ENCODE data around the gene CFAP119. TPM values are rescaled to one million over a fixed set of nuclear protein-coding genes. Genes with fewer than 3 reads are reported as not detected.

The CFAP119 gene
- polyA plus RNA-seq, 1 donor, result 8.8 TPM

- DNase-seq, result no peak
These were observed 50.9 kb downstream of the CFAP119 start for GRCh38 chr16:30710971-30711370.

Other genes starting within 250 kb of the CFAP119 start
- 44.5 TPM for gene ZNF768, start 235.5 kb downstream of the CFAP119 start, polyA plus RNA-seq (ENCODE audit: insufficient read length)
- gene ZNF747, start 227.2 kb downstream of the CFAP119 start, polyA plus RNA-seq (ENCODE audit: insufficient read length), result 9.4 TPM
- 11.8 TPM for gene ZNF764, start 203.7 kb downstream of the CFAP119 start, polyA plus RNA-seq (ENCODE audit: insufficient read length)
- gene ZNF688, start 190.3 kb downstream of the CFAP119 start, polyA plus RNA-seq (ENCODE audit: insufficient read length), result 13.6 TPM
- gene ZNF785, start 176.4 kb downstream of the CFAP119 start, polyA plus RNA-seq (ENCODE audit: insufficient read length), result 30.0 TPM
- gene ZNF689, start 151.7 kb downstream of the CFAP119 start, polyA plus RNA-seq (ENCODE audit: insufficient read length), result 14.0 TPM
- 50.1 TPM for gene PRR14, start 111.1 kb downstream of the CFAP119 start, polyA plus RNA-seq (ENCODE audit: insufficient read length)
- gene FBRS, start 103.6 kb downstream of the CFAP119 start, polyA plus RNA-seq (ENCODE audit: insufficient read length), result 57.7 TPM
- 37.1 TPM for gene SRCAP, start 62.9 kb downstream of the CFAP119 start, polyA plus RNA-seq (ENCODE audit: insufficient read length)
- 39.8 TPM for gene PHKG2, start 13.6 kb downstream of the CFAP119 start, polyA plus RNA-seq (ENCODE audit: insufficient read length)
- 121 TPM for gene RNF40, start 260 bp upstream of the CFAP119 start, polyA plus RNA-seq (ENCODE audit: insufficient read length)
- 27.6 TPM for gene ZNF629, start 25.1 kb upstream of the CFAP119 start, polyA plus RNA-seq (ENCODE audit: insufficient read length)
- 35.0 TPM for gene BCL7C, start 132.0 kb upstream of the CFAP119 start, polyA plus RNA-seq (ENCODE audit: insufficient read length)
- 6.4 TPM for gene CTF1, start 134.6 kb upstream of the CFAP119 start, polyA plus RNA-seq (ENCODE audit: insufficient read length)
- 16.9 TPM for gene FBXL19, start 161.5 kb upstream of the CFAP119 start, polyA plus RNA-seq (ENCODE audit: insufficient read length)
- gene ORAI3, start 187.0 kb upstream of the CFAP119 start, polyA plus RNA-seq (ENCODE audit: insufficient read length), result 17.2 TPM
- 17.6 TPM for gene SETD1A, start 195.7 kb upstream of the CFAP119 start, polyA plus RNA-seq (ENCODE audit: insufficient read length)
- 6.7 TPM for gene HSD3B7, start 223.1 kb upstream of the CFAP119 start, polyA plus RNA-seq (ENCODE audit: insufficient read length)
- gene STX1B, start 248.6 kb upstream of the CFAP119 start, polyA plus RNA-seq (ENCODE audit: insufficient read length), result 2.5 TPM

Measured in left kidney (tissue), 2 donors.